SW 1271 (cell line): ENCODE measurements around the gene ZNF362.
"Not testable (repeated sequence)": the region's sequence is repeated elsewhere in the genome, so short reads cannot be mapped to it uniquely, and the experiment has no call there.

ENCODE experiments used
- DNase-seq, 2 experiments: peaks; one replicate each; lab custom pipeline; 2025; lab: John Stamatoyannopoulos, UW

ZNF362 gene

GRCh38 chr1:33305816-33306652 lies 49.7 kb downstream of the ZNF362 start:
- no peak for DNase-seq

GRCh38 chr1:33306653-33307493 lies 50.6 kb downstream of the ZNF362 start:
- DNase-seq, result no peak

- DNase-seq, result no peak
Observed at GRCh38 chr1:33307494-33307864, 51.2 kb downstream of the ZNF362 start.

- DNase-seq, result not testable (repeated sequence)
Observed at GRCh38 chr1:33309351-33309750, 53.1 kb downstream of the ZNF362 start.

- DNase-seq, result no peak
Observed at GRCh38 chr1:33310702-33311101, 54.4 kb downstream of the ZNF362 start.

- DNase-seq, result no peak
Observed at GRCh38 chr1:33311706-33312412, 55.6 kb downstream of the ZNF362 start.

- no peak for DNase-seq
Observed at GRCh38 chr1:33312413-33312749, 56.1 kb downstream of the ZNF362 start.

- no peak for DNase-seq
Observed at GRCh38 chr1:33314416-33314815, 58.1 kb downstream of the ZNF362 start.

- no peak for DNase-seq
Observed at GRCh38 chr1:33316601-33317000, 60.3 kb downstream of the ZNF362 start.

GRCh38 chr1:33317354-33317753 lies 61.1 kb downstream of the ZNF362 start:
- DNase-seq, result no peak

- no peak for DNase-seq
Observed at GRCh38 chr1:33317946-33318345, 61.7 kb downstream of the ZNF362 start.

GRCh38 chr1:33319186-33319948 lies 63.1 kb downstream of the ZNF362 start:
- no peak for DNase-seq

- DNase-seq, result no peak
Observed at GRCh38 chr1:33319949-33320618, 63.8 kb downstream of the ZNF362 start.

- DNase-seq, result no peak
Observed at GRCh38 chr1:33320619-33321165, 64.4 kb downstream of the ZNF362 start, which contains the start of gene A3GALT2. A3GALT2 (minus strand) TSS chr1:33321098; CDS start chr1:33321098, 0 bp downstream.

- no peak for DNase-seq
Observed at GRCh38 chr1:33321178-33321577, 64.9 kb downstream of the ZNF362 start.

- DNase-seq, result no peak
Observed at GRCh38 chr1:33322109-33322508, 65.8 kb downstream of the ZNF362 start.

GRCh38 chr1:33322870-33323585 lies 66.7 kb downstream of the ZNF362 start:
- DNase-seq, result no peak

GRCh38 chr1:33323663-33324477 lies 67.6 kb downstream of the ZNF362 start:
- no peak for DNase-seq
